Measurements from ENCODE around the gene BEST3. TPM values are rescaled to one million over a fixed set of nuclear protein-coding genes. Genes with fewer than 3 reads are reported as not detected.

BEST3 gene
- total RNA-seq (2014; rRNA removed; shearing (Covaris generic); ENCODE audit: low replicate concordance) = 0.59 TPM in 1 of 2 replicates, not detected in the other

DNA sequence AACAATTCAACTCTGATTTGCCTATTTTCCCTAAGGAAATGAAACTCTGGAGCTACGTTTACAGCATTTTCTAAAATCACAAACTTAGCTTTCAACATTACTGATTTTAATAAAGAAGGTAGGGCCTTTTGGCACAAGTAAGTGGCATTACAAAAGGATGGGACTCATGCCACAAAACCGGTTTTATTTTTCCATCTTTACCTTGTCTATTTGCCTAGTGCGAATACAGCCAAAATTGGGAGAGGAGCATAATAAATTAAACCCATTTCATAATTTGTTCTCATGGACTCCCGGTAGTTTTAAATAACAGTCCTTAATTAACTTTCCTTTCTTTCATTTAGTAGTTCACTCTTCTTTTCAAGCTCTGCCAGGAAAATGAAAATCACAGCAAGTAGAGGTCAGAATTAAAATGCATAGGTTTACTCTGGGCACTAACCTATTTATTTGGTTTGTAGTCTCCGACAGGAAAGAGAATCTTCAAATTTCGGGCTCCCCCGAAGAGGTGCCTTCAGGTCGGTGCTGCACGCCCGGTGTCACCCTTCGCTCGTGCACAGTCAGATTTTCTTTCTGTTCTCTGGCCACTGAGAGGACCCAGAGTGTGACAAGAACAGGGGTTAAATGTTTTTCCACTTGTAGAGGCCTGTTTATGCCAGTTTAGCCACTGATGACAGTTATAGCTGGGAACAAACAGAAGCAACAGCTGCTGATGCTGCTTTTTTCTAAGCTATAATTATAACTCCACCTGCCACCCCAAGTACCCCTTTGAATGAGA is at the start of gene BEST3:
TSS of gene BEST3 (minus strand) at position 535 of the 772 bp plus-strand sequence. CDS start 1,505 bp downstream, outside the sequence.
- Histone ChIP-seq H3K9me3 (no peaks in the 10 kb centered on the region), H3K36me3 (no peaks in the 10 kb centered on the region), H3K27me3 (no peaks in the 10 kb centered on the region), H3K4me3 (no peak within 1 kb of the TSS)
- no peak for DNase-seq

DNA sequence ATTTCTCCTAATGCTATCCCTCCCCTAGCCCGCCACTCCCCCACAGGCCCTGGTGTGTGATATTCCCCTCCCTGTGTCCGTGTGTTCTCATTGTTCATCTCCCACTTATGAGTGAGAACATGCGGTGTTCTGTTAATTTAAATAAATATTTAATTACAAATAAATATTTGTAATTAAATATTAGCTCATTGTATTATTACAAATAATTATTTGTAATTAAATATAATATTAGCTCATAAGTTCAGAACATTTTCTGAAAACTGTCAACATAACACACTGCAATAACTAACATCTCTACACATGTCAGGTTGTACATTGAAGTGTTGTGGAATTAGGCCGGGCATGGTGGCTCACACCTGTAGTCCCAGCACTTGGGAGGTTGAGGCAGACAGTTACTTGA is 45.0 kb upstream of the BEST3 start:
- Histone ChIP-seq H3K36me3 (no peaks in the 10 kb centered on the region), H3K9me3 (no peaks in the 10 kb centered on the region), H3K4me3 (no peak overlapping the region), H3K27me3 (peaks cover 26% of the 10 kb centered on the region)
- DNase-seq = no peak

DNA sequence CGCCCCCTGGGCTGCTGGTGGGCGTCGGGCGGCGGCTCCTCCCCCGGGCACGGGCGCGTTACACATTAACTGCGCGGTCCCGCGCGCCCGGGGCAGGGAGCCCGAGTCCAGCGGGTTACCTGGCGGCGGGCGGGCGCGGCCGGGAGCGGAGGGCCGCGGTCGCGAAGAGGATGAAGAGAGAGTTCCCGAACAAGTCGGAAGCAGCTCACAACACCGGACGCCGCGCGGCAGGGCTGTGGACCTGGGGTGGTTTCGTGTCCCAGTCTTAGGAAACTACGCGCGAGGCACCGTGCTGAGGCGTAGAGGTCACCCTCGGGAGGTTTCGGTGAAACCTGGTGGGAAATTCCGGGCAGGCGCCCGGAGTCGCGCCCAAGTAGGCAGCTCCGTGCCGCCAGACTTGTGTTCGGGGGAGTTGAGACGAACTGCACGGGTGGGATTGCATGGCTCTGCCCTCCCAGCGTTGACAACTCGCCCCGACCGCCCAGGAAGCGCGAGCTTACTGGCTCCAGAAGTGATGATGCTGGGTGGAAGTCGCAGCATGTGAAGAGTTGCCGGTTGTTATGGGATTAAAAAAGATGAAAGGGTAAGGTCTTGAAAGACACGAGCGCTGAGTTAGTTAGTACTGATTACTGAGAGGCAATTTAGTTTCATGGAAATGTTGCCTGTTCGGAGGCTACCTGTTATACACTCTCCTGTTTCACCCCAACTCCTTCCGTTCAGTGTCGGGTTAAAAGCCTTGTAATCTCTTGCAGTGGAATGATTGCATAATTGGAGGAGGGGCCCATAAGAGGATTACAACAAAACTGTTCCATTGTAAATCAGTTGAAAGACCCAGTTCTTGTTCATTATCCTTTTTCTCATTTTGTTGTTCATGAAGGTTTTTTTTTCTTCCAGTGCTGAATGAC is 40.4 kb upstream of the BEST3 start:
- peak; percentile 16 for DNase-seq
- H3K27me3 ChIP-seq = peaks cover 32% of the 10 kb centered on the region
- no peaks in the 10 kb centered on the region for H3K9me3 ChIP-seq
- no peaks in the 10 kb centered on the region for H3K36me3 ChIP-seq
- peak overlapping the region; percentile 63 for H3K4me3 ChIP-seq

DNA sequence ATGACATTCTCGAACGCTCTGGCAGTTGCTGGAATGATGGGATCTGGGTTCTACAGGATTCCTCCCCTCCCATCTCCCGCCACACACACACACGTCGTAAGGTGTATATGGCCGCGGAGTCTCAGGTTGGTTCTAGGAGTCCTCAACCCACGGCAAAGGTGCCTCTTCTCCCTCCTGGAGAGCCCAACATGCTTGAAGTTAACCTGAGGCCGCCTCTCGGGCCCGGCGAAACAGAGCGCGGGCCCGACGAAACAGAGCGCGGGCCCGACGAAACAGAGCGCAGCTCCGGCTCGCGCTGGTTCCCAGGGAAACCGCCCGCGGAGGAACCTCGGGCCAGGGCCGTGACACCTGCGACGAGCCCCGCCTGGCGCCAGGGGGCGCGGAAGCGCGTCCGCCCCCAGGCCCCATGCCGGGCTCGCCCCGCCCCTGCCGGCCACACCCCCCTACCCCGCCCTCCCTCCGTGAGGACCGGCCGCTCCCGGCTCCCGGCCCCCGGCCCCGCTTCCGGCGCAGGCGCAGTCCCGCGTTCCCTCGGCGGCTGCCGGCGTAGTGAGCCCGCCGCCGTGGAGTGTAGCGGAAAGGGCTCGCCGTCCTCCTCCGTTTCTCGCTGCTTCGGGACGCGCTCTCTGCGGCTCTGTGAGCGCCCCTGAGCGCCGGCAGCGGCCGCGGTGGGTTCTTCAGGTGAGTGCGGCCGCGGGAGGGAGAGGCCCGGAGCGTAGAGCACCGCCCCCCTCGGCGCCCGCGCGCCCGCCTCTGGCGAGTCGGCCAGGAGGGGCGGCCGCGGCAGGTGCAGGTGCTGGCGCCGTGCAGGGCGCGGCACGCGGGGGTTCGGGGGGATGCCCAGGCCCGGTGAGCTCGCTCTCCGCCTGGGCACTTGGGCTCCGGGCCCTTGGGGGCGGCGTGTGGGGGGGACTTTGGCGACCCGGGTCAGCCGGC is 39.5 kb upstream of the BEST3 start, which contains the start of gene RAB3IP:
TSS of gene RAB3IP (plus strand) at position 510 of the 936 bp plus-strand sequence. CDS start 16,549 bp downstream, outside the sequence.
- Histone ChIP-seq H3K27me3 (peaks cover 32% of the 10 kb centered on the region), H3K9me3 (no peaks in the 10 kb centered on the region), H3K36me3 (no peaks in the 10 kb centered on the region), H3K4me3 (peak within 1 kb of the TSS; percentile 63)
- peak; percentile 81 for DNase-seq

DNA sequence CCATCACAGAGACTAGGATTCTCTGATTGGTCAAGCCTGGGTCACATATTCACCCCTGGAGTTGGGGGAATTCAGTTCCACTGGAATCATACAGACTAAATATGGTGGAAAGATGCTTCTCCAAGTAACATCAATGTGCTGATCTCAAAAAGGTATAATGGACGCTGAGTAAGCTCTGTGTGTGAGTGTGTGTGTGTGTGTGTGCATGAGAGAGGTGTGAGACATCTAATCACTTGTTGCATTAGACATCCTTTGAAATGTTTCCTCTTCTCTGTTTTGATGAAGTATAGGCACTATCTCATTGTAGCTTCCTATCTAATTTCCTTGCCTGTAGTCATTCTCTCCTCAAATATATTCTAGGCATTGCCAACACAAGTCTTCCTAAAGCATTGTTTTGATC is 34.5 kb upstream of the BEST3 start:
- H3K9me3 ChIP-seq = no peaks in the 10 kb centered on the region
- no peak for DNase-seq
- H3K4me3 ChIP-seq = no peak overlapping the region
- H3K27me3 ChIP-seq = peaks cover 6% of the 10 kb centered on the region; the same call in 1 of the 2 replicates
- no peaks in the 10 kb centered on the region for H3K36me3 ChIP-seq

DNA sequence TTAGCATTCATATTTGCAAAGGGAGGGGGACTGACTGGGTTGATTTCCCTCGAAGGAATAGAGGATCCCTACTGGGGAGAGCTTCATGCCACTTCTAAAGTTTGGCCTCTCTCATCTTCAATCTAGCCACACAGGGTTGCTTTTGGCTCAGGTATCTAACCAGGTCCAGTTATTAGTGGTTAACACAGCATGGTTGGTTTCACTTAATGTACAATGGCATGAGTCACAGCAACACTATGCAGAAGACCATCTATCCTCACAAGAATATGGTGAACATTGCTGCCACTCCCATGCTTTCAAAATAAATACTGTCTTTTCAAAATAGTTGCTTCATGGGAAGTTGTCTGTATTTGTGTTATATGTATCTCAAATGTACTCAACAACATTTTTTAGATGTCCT is 33.0 kb upstream of the BEST3 start:
- H3K4me3 ChIP-seq = no peak overlapping the region
- H3K27me3 ChIP-seq = no peaks in the 10 kb centered on the region; the same call in 1 of the 2 replicates
- no peaks in the 10 kb centered on the region for H3K36me3 ChIP-seq
- DNase-seq = no peak
- no peaks in the 10 kb centered on the region for H3K9me3 ChIP-seq

DNA sequence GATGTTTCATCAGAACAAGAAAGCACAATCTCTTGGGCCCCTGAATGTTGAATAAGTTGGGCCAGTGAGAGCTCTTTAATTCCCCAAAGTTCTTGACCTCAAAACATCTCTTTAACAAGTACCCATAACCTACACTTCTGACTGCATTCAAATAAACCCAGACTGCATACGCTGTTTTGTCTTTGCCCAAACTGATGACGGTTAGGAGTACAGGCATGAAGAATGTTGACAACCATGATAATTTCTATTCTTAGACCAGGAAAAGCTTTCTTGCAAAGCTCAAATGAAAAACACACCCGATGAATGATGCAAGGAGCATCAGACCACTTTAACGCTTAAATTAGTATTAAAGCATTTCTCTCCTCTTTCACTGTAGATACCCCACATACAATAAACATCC is 27.8 kb upstream of the BEST3 start:
- H3K36me3 ChIP-seq = no peaks in the 10 kb centered on the region
- no peak overlapping the region for H3K4me3 ChIP-seq
- DNase-seq = no peak
- H3K9me3 ChIP-seq = peaks cover 5% of the 10 kb centered on the region; the same call in 1 of the 2 replicates
- H3K27me3 ChIP-seq = no peaks in the 10 kb centered on the region

DNA sequence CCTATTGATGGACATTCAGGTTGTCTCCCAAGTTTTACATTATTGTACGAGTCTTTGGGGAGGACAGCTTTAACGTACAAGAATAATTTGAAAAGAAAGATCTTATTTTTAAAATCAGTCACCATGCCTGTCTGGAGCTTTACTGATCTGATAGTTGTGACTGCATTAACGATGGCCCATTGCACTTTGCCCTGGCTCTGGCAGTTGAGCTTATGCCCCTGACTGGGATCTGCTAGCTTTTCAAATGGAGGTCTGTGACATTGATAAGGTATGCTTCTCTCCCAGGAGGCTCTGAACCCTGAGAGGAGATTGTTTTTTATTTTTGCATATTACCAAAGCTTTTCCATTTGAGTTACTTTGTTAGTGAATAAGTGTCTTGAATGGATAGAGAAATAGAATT is 21.6 kb upstream of the BEST3 start:
- Histone ChIP-seq H3K36me3 (no peaks in the 10 kb centered on the region), H3K4me3 (no peak overlapping the region), H3K9me3 (peaks cover 5% of the 10 kb centered on the region; the same call in 1 of the 2 replicates), H3K27me3 (no peaks in the 10 kb centered on the region; the same call in 1 of the 2 replicates)
- no peak for DNase-seq

DNA sequence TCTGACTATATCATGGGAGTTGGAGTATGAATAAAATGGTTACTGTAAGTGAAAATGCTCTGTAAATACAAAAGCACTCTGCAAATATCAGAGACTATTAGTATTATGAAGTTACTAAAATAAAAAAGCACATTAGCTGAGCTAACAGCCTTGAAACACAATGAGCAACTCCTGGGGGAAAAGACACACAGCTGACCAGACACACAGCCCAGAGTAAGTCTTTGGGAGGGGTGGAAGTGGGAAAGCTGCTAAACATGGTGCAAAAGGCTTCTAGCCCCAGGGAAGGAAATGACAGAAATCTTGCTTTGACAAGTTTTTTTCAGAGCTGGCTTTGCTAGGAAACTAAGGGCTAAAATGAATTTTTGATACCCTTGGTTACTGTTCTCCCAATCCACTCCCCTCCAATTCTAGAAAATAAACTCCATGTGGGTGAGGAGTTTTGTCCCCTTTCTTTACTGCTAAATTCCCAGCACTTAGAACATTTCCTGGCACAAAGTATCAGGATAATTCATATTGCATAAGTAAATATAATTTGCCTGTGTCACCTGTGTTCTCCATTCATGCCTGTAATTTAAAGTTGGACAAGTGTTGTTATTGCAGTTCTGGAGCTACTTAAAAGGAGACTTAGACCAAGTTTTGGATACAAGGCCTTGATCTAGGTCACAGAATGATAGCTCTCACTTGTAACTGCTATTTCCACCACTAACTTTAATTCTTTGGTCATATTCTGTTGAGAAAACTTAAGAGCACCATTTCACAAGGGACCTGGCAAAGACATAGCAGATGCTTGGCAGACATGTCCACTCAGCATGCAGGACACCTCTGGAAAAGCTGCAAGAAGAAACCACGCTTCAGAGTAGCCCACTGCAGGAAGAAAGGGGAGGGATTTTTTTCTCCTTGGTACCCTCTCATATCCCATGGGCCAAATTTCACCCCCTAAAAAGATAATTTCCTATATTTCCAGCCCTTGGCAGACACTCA is 20.5 kb upstream of the BEST3 start:
- no peak for DNase-seq
- no peaks in the 10 kb centered on the region; the same call in 1 of the 2 replicates for H3K27me3 ChIP-seq
- H3K9me3 ChIP-seq = peaks cover under 1% of the 10 kb centered on the region; the same call in 1 of the 2 replicates
- no peaks in the 10 kb centered on the region for H3K36me3 ChIP-seq
- H3K4me3 ChIP-seq = no peak overlapping the region

DNA sequence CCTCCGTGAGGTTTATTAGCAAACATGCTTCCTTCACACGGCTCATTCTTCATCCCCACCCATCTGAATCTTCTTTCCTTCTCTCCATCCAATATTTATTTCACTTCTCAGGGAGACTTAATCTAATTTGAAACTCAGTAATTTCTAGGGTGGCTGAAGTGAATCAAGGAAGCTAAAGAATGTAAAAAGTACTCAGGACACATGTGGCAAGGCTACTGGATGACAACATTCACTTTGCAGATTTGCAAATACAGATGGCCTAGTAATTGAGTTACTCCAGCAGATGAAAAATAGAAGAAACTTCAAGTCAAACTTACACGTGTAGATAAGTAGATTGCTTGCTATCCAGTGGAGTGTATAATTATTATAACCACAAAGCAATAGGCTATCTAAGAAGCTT is 15.4 kb upstream of the BEST3 start:
- Histone ChIP-seq H3K4me3 (no peak overlapping the region), H3K27me3 (no peaks in the 10 kb centered on the region; the same call in 1 of the 2 replicates), H3K9me3 (no peaks in the 10 kb centered on the region), H3K36me3 (no peaks in the 10 kb centered on the region)
- DNase-seq = no peak

DNA sequence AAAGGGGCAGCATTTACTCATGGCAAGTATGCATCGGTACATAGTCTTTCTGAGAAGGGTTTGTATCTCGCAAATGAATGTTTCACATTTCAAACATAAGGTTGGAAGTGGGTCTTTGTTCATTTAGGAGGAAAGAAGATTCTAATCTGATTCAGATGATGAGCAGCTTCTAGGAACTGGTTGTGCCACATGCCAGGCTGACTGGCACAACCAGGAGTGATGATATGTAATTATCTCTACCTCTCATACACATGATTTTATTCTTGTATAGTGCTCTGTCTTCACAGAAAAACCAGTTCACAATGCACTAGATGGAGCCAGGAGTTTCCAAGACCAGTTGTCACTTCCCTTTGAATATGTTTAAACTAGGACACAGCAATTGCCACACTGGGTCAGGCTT is 13.7 kb upstream of the BEST3 start:
- Histone ChIP-seq H3K27me3 (no peaks in the 10 kb centered on the region; the same call in 1 of the 2 replicates), H3K9me3 (no peaks in the 10 kb centered on the region; the same call in 1 of the 2 replicates), H3K36me3 (no peaks in the 10 kb centered on the region), H3K4me3 (no peak overlapping the region)
- no peak for DNase-seq

DNA sequence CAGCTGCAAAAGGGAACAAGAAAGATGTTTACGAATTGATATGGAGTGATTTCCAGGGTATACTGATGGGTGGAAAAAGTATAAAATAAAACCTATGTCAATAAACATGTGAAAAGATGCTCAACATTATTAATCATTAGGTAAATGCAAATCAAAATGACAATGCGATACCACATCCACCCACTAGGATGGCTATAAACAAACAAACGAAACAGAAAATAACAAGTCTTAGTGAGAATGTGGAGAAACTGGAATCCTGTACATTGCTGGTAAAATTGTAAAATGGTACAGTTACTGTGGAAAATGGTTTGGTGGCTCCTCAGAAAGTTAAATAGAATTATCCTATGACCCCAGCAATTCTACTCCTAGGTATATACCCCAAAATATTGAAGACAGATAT is 9.5 kb upstream of the BEST3 start:
- Histone ChIP-seq H3K27me3 (no peaks in the 10 kb centered on the region), H3K9me3 (no peaks in the 10 kb centered on the region; the same call in 1 of the 2 replicates), H3K4me3 (no peak overlapping the region), H3K36me3 (no peaks in the 10 kb centered on the region)
- no peak for DNase-seq

DNA sequence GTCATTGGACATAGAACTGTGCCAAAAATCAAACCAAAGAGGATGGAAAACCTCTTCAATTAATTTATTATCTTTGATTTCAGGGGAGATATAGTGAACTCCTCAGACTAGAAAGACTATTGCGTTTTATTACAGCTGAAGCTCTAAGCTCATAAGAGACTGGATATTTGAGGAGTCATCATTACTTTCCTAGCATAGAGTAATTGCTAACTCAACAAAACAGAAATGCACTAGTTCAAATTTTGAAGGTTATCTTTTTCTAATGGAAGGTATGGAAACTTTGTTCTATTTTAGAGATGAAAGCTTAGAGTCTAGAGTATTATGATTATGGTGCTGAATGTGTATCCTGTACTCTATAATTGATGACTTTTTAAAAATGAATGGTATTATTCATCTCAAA is 5.3 kb upstream of the BEST3 start:
- Histone ChIP-seq H3K27me3 (no peaks in the 10 kb centered on the region), H3K9me3 (no peaks in the 10 kb centered on the region; the same call in 1 of the 2 replicates), H3K4me3 (no peak overlapping the region), H3K36me3 (no peaks in the 10 kb centered on the region)
- no peak for DNase-seq

DNA sequence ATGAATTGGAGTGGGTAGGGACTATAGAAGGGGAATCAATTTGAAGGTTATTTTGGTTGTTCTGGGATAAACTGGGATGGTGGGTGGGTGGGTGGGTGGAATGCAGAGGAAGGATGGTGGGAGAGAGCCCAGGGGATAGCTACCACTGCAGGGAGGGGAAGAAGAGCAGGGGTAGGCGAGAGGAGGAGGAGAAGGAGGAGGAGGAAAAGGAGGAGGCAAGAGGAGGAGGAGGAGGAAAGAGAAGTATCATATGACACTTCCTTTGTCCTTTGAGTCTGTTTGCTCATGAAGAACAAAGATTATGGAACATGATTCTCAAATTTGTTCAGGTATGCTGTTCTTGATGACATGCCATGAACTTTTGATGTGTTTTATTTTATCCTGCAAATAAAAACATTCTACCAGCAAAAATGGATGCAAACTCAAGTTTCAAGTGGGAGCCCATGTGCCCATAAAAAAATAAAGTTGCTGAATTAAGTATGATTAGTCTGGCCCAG is 4.1 kb upstream of the BEST3 start:
- Histone ChIP-seq H3K4me3 (no peak overlapping the region), H3K9me3 (no peaks in the 10 kb centered on the region), H3K27me3 (no peaks in the 10 kb centered on the region), H3K36me3 (no peaks in the 10 kb centered on the region)
- no peak for DNase-seq

DNA sequence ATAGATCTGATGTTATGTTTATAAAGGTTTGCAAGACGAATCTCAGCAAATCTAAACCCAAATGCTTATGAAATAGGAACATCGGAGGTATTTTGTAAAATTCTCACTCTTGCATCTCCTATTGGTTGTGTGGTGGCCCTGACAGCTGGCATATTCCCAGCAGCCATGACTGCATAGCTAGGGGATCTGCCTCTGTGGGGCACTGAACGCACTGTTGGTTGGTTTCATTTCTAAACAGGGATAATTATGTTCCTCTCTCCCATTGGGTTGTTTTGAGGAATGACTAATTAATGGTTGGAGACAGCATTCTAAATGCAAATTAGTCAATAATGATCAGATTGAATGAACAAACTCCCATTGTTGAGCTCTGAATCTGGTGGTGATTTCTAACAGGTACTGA is 2.7 kb upstream of the BEST3 start:
- H3K9me3 ChIP-seq = no peaks in the 10 kb centered on the region
- DNase-seq = peak; percentile 18
- no peaks in the 10 kb centered on the region for H3K27me3 ChIP-seq
- no peak overlapping the region for H3K4me3 ChIP-seq
- H3K36me3 ChIP-seq = no peaks in the 10 kb centered on the region
